Measurements from ENCODE around the gene TNFRSF25.
"Not testable (repeated sequence)": the region's sequence is repeated elsewhere in the genome, so short reads cannot be mapped to it uniquely, and the experiment has no call there.

Gene TNFRSF25

DNA sequence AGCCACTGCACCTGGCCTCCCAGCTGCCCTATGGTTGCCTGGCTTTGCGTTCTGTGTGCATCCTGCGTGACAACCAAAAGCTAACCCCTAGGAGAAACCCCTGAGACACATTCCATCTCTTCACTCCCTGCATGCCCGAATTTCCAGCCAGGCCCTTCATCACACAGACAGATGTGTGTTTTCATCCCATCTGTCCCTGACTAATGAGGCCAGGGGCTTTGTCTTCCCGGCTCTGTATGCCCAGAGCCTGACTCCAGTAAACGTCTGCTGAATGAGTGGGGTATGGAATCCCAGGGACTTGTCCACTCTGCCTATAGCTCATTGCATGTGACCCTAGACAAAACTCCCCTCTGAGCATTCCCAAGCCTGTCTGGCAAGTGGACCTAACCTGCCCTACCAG is 31.8 kb downstream of the TNFRSF25 start:
- no peak for DNase-seq (ENCODE audit: low read depth in 3 of 3)

DNA sequence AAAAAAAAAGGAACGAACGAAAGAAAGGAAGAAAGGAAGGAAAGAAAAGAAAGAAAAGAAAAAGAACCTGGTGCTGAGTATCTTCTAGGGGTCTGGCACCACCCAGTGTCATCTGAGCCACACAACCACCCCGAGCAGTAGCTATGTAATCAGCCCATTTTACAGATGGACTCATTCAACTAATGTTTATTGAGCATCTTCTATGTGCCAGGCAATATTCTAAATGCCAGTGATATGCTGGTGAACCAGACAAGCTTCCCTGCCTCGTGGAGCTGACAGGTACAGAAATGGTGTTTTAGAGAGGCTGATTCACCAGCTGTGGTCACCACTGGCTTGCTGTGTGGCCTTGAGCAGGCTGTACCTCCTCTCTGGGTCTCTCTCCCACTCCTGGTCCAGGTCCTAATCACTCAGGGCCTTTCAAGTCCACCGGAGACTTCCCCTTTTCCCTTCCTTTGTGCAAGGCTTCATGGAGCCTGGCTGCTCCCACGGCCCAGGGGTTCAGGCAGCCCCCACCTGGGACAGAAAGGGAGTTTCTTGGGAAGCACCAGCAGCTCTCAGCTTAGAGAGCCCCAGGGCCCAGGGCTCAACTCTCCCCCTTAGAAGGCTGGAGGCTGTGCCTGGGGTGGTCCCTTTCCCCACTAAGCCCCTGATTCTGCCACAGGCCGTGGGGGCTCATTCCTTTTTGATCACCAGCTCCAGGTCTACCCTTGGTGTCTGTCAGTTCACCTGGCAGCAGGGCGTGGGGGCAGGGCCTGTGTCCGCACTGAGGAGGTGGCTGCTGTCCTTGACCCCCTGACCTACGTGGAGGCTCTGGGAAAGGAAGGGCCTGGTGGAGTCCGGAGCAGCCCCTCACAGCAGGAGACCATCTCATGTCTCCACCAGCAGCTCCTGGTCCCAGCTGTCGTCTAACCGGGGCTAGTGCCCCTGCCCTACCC is 34.1 kb downstream of the TNFRSF25 start:
- DNase-seq (ENCODE audit: low read depth in 3 of 3), result not testable (repeated sequence)

DNA sequence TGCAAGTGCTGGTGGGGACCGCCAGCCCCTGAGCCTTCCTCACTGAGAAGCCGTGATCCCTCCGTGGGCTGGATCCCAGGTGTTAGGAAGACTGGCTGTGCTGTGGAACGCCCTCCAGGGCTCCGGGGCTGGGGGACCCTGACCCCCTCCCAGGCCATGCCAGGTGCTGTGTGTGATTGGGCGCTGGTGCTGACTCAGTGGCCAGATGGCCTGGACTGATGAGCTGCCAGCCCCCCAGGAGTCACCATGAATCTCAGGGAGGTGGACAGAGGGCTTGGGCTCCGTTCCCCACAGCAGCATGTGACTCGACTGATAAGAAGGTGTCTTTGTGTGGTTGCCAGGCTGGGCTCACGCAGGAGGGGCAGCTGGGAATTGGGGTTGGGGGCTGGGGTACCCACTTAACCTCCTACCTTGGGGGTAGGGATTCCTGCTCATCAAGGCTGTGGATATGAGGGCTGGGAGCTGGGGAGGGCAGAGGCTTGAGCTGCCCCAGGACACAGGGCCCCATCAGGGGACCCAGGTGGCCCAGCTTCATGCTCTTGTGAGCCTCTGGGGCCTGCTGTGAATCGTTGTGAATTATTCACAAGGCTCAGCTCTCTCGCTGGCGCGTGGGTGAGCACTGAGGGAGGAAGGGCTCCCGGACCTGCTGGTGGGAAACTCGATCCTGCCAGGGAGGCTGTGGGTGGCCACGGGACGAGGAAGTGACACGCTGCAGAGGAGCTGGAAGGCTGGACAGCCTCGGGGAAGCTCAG is 36.1 kb downstream of the TNFRSF25 start:
- DNase-seq (ENCODE audit: low read depth in 3 of 3), result not testable (repeated sequence)

DNA sequence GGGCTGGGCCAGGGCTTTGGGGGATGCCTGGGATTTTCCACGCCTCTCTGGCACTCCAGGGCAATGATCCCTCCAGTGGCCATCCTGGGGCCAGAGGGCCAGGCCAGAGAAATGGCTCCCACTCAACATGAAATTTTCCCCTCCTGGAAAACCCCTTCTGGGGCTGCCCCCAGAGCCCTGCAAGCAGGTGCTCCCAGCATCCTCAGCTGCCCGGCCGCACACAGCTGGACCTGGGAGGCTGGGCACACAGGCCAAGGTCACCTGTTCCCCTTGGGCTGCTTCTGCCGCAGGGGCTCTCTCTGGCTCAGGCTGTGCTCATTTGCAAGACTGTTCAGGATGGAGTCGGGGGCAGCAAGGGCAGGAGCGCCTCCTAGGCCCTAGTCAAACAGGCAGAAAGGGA is 37.5 kb downstream of the TNFRSF25 start:
- DNase-seq (ENCODE audit: low read depth in 3 of 3), result not testable (repeated sequence)

DNA sequence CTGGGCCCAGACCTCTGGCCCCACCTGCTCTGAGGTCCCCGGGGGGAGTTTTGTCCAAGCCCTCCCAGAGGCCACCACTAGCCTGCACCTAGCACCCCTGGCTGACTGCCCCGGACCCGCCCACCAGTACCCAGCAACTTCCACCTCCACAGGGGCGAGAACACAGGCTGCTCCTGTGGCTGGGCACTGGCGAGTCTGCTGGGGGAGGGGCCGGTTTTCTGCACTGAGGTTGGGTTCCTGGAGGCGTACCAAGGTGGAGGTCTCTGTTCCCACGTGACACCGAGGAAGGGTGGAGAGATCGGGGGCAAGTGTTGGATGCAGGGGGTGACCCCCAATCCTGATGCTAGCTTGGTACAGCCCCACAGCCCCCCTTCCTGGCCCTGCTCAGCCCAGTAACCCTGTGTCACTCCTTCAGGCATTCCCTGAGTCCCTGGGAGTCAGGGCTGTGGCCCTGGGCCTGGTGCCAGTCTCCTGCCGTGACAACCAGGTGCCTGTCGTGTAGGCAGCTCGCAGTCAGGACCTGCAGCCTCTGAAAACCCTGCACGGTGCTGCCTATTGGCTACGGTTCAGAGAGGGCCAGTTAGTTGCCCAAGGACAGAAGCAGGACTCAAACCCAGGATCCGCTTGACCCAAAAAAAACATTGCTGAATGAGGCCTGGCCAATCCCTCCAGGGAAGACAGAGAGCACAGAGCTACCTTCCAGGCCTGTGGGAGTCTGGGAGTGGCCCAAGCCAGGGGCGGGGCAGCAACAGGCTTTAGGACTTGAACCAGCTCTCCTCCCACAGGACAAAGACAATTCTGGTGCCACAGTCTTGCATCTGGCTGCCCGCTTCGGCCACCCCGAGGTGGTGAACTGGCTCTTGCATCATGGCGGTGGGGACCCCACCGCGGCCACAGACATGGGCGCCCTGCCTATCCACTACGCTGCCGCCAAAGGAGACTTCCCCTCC is 38.3 kb downstream of the TNFRSF25 start:
- DNase-seq (ENCODE audit: low read depth in 3 of 3), result no peak

DNA sequence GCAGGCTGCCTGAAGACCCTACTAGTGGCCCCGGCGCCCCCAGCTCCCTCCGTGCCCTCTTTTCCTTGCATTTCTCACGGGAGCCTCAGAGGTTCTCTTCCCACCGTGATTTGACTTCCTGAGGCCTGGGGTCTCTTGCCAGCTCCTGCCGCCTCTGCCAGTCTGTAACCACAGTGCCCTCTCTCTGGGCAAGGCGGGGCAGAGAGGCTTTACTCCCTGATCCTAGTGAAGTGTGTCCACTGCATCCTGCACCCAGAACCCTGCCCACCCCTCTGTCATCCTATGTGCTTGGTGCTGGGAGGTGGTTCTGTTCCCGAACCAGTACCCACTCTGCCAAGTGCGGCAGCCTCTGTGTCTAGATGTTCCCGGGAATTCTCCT is 39.0 kb downstream of the TNFRSF25 start:
- no peak for DNase-seq (ENCODE audit: low read depth in 3 of 3)

DNA sequence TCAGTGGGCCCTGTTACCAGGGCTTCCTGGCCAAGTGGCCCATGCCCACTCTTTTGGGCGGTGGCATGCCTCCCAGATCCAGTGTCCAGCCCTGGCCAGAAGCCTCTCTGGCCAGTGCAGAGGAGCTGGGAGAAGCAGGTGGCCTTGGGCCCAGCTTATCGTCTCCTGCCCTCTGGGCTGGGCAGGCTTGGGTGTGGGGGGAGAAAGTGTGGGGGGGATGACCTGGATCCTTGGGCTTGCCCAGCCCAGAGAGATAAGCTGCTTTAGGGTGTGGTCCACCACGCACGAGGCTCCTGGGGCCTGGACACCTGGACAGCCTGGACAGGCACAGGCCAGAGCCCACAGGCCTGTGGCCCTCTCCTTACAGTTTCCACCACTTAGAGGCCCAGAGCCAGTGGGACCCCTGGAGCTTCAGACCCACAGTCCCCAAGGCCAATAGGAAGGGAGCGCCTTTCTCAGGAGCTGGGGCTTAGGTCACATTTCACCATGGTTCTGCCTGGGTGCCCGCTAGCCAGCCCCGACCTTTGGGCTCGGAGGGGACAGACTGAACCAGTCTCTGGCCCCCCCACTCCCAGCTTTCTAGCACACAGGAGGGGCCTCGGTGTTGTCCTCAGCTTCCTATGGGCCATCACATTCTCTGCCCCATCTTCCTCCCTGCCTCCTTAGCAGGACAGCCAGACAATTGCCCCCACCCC is 39.5 kb downstream of the TNFRSF25 start:
- no peak for DNase-seq (ENCODE audit: low read depth in 3 of 3)

DNA sequence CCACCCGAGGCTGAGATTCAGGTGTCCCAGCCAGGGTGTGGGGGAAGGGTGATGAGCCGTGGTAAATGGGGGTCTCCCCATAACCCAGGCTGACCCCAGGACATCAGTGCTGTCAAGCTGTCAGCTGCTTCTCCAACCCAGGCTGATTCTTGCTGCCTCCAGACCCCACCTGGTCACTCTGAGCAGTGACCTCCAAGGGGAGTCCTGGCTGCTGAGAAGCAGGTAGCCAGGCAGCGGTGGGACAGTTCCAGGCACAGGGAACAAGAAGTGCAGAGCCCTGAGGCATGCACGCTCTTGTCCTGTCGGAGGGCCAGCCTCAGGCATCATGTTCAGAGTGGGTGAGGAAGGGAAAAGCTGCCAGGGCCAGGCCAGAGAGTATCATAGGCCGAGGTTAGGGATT is 40.3 kb downstream of the TNFRSF25 start:
- no peak for DNase-seq (ENCODE audit: low read depth in 3 of 3)

DNA sequence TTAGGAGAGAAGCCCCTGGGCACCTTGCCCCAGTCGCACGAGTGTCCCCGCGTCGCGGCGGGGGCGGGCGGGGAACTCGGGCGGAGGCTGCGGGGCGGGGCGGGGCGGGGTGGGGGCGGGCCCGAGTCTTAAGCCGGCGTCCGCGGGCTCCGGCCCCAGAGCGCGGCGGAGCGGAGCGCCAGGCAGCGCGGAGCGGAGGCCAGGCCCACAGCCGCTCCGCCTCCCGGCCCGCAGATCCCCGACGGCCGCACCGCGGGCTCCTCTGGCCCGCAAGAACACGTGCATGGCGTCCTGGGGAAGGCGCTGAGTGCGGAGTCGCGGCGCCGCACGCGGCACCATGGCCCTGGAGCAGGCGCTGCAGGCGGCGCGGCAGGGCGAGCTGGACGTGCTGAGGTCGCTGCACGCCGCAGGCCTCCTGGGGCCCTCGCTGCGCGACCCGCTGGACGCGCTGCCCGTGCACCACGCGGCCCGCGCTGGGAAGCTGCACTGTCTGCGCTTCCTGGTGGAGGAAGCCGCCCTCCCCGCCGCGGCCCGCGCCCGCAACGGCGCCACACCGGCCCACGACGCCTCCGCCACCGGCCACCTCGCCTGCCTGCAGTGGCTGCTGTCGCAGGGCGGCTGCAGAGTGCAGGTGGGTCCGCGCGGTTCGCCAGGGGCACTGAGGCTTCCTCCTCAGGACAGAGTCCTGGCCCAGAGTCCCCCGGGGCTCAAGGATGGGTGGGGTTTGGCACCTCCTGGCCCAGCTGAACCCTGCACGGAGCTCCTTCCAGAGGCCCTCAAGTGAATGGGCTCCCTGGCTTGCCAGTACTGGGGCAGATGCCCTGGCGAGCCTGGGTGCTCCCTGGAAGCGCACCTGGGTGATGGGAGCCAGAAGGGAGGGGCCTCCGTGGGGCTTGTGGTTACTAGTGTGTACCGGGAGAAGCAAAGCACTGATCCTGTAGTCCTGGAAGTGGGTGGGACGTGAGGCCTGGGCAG is 41.1 kb downstream of the TNFRSF25 start, which contains the start of gene ESPN:
TSS of gene ESPN (plus strand) at position 158 of the 975 bp plus-strand sequence. CDS start at position 338, 180 bp downstream.
- no peak for DNase-seq (ENCODE audit: low read depth in 3 of 3)

DNA sequence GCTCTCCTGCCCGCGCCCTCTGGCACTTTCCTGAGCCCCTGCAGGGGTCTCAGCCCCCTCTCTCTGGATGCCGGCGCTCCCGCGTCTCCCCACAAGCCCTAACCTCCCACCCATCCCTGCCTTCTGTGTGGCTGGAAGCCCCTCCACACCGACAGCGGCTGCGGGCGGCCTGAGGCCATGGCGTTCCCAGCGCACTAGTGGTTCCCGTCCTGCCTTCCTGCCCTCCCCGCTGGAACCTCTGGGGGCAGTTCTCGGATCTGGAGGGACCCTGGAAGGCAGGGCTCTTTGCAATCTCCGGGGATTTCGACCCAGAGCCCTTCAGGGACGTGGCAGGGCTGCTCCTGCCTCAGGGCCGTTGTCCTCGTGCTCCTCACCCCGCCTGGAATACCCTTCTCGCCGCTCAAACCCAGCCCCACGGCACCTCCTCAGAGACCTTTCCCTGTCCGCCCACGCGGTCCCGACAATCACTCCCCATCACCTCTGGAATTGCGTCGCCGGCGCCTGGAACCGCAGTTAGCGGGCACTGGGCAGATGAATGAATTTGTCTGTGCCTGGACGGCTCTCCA is 41.9 kb downstream of the TNFRSF25 start:
- DNase-seq (ENCODE audit: low read depth in 3 of 3), result no peak

DNA sequence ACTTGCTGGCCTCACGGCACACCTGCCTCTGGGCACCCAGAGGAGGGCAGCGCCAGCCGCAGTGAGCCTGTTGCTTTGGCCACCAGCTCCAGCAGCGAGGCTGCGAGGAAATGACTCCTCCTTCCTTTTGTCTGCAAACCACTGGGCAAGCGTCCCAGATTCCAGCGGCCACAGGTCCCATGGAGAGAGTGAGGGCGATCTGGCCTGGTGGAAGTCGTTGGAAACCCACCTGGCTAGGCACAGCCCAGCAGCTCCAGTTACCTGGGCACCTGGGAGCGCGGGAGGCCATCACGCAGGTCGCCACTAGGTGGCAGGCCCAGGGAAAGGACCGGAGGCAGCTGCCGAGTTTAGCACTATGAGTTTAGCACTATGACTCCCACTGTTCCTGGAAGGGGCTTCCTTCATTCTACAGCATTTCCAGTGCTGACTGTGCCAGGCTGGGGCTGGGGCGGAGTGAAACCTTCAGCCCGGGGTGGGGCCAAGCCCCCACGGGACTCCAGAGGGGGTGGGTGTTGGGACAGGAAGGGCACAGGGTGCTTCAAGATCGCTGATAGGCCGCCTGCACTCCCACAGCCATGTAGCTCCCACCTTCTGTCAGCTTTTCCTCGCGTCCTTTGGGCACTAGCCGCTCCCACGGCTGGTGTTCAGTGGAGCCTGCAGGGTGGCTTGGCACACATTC is 42.5 kb downstream of the TNFRSF25 start:
- DNase-seq (ENCODE audit: low read depth in 3 of 3), result peak in 2 of 3 experiments; percentile 60 to 64

DNA sequence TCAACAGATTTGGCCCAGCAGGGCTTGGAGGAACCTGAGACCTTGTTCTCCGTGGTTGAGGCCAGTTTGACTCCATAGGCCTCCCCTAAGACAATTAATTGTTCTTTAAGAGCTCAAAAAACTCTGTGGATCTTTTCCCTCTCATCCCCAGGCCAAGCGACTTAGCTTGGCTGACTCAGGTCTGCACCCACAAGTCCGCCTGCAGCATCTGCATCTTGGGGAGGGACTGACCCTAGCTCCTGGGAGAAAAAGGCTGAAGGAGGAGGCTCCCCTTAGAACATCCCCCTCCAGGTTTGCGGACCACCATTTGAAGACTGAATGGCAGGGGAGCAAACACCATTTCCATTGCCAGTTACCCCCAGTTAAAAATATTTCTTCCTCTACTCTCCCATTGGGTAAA is 44.7 kb downstream of the TNFRSF25 start:
- no peak for DNase-seq (ENCODE audit: low read depth in 3 of 3)

DNA sequence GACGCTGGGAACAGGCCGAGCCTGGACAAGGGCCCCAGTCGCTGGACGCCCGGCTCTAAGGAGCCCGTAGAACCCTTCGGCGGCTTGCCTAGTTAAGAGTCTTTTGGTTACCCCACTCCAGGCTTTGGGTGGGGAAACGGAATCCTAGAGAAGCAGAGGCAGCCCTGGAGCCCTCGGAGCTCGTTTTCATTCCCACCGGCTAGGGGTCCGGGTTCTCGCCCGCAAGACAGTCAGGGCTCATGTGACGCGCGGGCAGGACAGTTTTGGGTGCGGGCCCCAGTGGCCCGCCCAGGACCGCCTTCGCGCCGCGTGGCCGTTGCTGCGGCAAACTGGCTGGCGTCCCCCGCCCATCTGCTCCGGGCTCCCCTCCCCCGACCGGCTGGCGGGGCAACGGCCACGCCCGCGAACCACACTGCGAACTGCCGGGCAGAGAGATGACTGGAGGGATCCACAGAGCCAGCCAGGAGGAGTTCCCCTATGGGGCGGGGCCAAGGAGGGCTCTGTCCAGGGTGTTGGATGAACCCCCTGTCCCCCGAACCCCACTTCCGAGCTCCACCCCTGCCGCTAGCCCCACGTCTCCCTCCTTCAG is 45.4 kb downstream of the TNFRSF25 start:
- DNase-seq (ENCODE audit: low read depth in 3 of 3), result no peak

DNA sequence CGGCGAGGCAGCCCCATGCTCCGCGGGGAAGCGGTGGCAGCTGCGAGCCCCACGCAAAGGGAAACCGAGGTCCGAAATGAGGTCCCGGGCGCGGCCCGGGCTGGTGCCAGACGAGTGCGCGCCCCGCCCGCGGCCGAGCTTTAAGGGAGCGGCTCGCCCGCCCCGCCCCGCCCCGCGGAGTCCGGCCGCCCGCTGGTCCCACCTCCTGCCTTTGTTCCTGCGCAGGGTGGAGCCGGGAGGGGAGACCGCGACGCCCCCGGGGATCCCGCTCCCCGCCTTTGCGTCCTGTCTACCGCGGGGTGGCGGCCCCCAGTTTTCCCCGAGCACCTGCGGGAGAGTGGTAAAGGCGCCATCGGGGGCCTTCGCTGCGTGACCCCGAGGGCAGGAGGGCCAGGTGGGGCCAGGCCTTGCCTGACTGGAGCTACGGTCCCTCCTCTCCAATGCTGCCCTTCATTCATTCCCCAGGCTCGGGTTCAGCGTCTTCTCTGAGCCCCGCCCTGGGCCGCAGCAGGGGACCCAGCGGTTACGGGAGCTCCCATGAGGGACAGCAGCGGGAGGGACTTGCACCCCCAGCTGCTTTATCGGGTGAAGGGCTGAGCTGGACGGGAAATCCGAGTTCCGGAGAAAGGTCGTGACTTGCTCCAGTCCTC is 46.0 kb downstream of the TNFRSF25 start, which contains the start of gene HES2:
TSS of gene HES2 (minus strand) at position 116 of the 650 bp plus-strand sequence. CDS start at position 17, 99 bp downstream.
- DNase-seq (ENCODE audit: low read depth in 3 of 3), result no peak

DNA sequence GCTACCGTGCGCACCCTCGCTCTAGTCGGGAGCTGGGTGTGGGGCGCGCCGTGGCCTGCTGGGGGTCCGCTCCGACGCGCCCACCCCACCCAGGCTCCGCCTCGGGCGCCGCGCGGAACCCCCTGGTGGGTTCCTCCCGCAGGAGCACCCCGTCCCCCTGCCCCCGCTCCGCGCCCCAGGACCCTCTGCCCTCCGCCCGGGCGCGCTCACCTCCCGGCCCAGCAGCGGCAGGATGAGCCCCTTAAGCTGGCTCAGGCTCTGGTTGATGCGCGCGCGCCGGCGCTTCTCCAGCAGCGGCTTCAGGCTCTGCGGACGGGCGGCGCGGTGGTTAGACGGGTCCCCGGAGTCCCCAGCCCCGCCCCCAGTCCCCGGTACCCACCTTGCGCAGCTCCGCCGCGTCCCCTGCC is 46.6 kb downstream of the TNFRSF25 start:
- DNase-seq (ENCODE audit: low read depth in 3 of 3), result no peak

DNA sequence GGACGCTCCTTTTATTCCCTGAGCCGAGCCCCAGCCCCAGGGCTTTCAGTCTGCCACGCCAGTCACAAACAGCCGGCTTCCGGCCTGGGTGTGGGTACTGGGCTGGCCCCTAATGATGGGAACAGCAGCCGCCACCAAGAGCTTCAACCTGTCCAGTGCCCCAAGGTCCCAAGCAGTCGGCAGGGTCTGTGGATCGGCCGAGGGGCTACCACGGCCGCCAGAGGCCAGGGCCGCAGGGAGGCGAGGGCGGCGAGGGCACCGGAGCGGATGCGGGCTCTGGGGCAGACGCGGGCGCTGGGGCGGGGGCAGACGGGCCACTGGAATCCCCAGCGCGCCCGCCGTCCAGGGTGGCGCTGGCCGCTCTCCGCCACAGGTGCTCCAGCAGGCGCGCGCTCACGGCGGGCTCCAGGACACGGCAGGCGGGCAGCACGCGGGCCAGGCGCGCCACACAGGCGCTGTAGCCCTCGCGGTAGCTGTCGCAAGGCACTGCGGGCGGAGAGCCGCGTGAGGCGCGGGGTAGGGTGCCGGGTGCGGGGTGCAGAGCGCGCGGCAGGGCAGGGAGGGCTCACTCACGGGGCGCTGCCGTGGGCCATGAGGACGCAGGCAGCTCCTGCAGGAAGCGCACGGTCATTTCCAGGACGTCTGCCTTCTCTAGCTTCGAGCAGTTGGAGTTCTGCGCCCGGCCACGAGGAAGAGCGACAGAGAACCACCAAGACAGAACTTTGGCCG is 47.1 kb downstream of the TNFRSF25 start:
- no peak for DNase-seq (ENCODE audit: low read depth in 3 of 3)
